GM18868 (cell line): ENCODE results near the gene SLC7A6.

ENCODE experiments used
- ATAC-seq: cut with Tn5 transposase; IDR thresholded peaks from one replicate; pipeline ENCODE4 v1.9.1; 2021; ENCODE audit warnings: mild to moderate bottlenecking, moderate library complexity; ENCODE audit not compliant: unreplicated experiment

Gene SLC7A6

GRCh38 chr16:68264128-68265077, at the start of gene SLC7A6:
Gene SLC7A6 (plus strand): TSS chr16:68264526. CDS start chr16:68274727, 10,201 bp downstream.
- ATAC-seq, result peak; percentile 63

GRCh38 chr16:68214726-68215125, 49.6 kb upstream of the SLC7A6 start:
- no peak for ATAC-seq

GRCh38 chr16:68215302-68215701, 49.0 kb upstream of the SLC7A6 start:
- ATAC-seq, result no peak

- no peak for ATAC-seq
Measured at GRCh38 chr16:68216240-68216639, 48.1 kb upstream of the SLC7A6 start.

GRCh38 chr16:68217506-68217905, 46.8 kb upstream of the SLC7A6 start:
- no peak for ATAC-seq

- no peak for ATAC-seq
Measured at GRCh38 chr16:68219725-68220351, 44.5 kb upstream of the SLC7A6 start.

GRCh38 chr16:68223072-68223471, 41.3 kb upstream of the SLC7A6 start:
- no peak for ATAC-seq

- no peak for ATAC-seq
Measured at GRCh38 chr16:68226116-68226515, 38.2 kb upstream of the SLC7A6 start.

- no peak for ATAC-seq
Measured at GRCh38 chr16:68227183-68227793, 37.0 kb upstream of the SLC7A6 start.

- ATAC-seq, result no peak
Measured at GRCh38 chr16:68227850-68228553, 36.3 kb upstream of the SLC7A6 start.

- ATAC-seq, result no peak
Measured at GRCh38 chr16:68228652-68229051, 35.7 kb upstream of the SLC7A6 start.

GRCh38 chr16:68229431-68230175, 34.7 kb upstream of the SLC7A6 start:
- ATAC-seq, result no peak

GRCh38 chr16:68230176-68230571, 34.2 kb upstream of the SLC7A6 start:
- ATAC-seq, result no peak

GRCh38 chr16:68230956-68231355, 33.4 kb upstream of the SLC7A6 start:
- ATAC-seq, result no peak

- no peak for ATAC-seq
Measured at GRCh38 chr16:68231384-68232136, 32.8 kb upstream of the SLC7A6 start.

GRCh38 chr16:68232335-68232734, 32.0 kb upstream of the SLC7A6 start:
- no peak for ATAC-seq

GRCh38 chr16:68233085-68233834, 31.1 kb upstream of the SLC7A6 start:
- no peak for ATAC-seq

- no peak for ATAC-seq
Measured at GRCh38 chr16:68233835-68234187, 30.5 kb upstream of the SLC7A6 start.
